GM18526 (cell line): ENCODE data around the gene ERC2.

Experiments used
- POLR2A ChIP-seq: IDR thresholded peaks from 3 replicates; pipeline ENCODE4 v1.6.1; 2011; ENCODE audit not compliant: insufficient read length; ENCODE audit errors: extremely low read depth

The ERC2 gene

DNA sequence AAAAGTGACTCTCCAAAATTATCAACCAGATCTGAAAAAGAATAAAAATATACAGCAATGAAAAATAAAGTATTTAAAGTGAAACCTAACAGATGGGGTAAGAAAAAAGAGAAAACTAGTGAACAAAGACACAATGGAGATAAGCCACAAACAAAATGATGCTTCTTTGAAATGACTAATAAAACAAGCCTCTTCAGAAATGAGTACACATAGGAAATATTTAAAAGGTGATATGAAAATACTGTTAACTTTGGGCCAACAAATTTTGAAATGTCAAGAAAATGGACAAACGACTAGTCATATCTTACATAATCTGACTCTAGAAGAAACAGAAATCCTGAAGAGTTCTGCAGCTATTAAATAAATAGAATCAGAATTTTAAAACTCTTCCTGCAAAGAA, 164.2 kb downstream of the ERC2 start:
- TF ChIP-seq POLR2A, result no peak

DNA sequence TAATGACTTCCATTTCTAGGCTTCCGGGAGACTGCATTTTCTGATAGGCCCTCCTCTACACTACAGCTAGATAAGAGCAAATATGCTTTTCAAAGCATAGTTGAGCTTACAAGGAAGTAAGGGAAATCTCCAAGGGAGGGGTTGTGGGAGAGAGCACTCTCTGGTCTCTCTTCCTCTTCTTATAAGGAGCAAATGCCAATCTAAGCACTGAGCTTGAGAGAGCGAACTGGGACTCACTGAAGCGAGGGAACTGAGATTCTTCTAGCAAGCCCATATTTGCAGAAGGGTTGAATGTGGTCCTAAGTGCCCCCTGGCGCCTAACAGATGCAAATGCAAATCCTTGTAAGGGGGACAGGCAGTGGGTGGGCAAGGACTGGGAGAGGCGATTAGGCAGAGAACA, 164.8 kb downstream of the ERC2 start:
- TF ChIP-seq POLR2A, result no peak

- TF ChIP-seq POLR2A, result no peak
Observed at GRCh38 chr3:56302417-56302816, 165.8 kb downstream of the ERC2 start.

- no peak for TF ChIP-seq POLR2A
Observed at GRCh38 chr3:56297281-56297840, 170.9 kb downstream of the ERC2 start.

DNA sequence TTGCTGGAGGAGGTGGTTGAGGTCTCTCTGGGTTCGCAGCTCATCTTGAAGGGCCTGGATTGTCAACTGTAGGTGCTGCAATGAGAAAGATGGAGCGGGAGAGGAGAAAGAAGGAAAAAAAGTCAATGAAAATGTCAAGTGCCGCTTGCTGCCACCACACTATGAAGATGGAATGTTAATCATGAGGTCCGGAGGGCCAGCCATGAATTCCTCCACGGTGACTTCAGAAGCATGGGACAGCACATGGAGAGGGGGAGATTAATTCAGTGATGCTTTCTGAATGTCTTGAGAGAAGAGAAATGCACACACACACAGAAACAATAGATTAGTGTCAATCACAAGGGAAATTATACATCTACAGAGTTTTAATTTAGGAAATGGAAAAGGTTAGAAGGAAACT, 171.9 kb downstream of the ERC2 start:
- no peak for TF ChIP-seq POLR2A

DNA sequence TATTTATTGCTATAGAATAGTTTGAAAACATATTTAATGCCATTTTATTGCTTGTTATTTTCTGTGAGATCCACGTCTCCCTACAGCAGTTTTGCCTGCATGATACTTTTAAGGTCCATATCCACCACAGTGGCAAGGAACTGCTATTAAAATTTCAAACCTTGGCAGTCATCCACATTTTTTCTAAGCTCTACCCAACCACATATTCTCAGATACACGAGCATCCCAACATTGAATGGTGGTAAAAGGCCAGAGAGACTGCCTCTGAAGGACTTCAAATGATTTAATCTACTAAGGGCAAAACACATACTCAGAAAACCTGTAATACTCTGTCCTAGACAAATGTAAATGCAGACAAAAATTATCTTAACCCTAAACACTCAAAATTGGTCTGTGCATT, 173.1 kb downstream of the ERC2 start:
- TF ChIP-seq POLR2A, result no peak

DNA sequence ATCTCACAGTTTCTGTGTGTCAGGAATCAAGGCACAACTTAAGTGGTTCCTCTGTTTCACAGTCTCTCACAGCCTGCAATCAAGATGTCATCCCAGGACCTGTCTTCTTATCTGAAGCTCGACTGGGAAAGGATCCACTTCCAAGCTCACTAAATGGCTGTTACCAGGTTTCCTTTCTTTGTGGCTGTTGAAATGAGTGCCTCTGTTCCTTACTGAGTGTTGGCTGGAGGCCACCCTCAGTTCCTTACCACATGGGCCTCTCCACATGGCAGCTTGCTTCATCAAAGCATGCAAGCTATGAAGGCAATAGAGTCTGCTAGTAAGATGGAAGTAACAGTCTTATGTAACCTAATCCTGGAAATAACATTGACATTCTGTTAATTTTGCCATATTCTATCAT, 174.0 kb downstream of the ERC2 start:
- TF ChIP-seq POLR2A, result no peak

- TF ChIP-seq POLR2A, result no peak
Observed at GRCh38 chr3:56291953-56292352, 176.3 kb downstream of the ERC2 start.

GRCh38 chr3:56291244-56291680, 177.0 kb downstream of the ERC2 start:
- TF ChIP-seq POLR2A, result no peak

DNA sequence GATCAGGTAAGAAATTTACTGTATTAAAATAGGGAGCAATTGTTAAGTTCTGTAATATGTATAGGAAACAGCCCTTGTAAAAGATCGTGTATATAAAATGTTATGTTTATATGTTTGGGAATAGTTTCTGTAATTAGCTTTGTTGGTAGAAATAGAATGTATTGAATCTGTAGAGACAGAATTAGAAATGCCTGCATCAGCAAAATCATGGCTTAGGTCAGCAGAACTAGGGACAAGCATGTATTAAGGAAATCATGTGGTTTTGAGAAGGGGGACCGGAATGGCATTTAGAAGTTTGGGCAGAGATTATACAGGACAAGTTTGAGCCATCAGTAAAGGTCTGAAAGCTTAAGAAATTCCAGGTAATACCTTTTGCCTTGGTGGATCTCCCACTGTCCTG, 177.9 kb downstream of the ERC2 start:
- no peak for TF ChIP-seq POLR2A

DNA sequence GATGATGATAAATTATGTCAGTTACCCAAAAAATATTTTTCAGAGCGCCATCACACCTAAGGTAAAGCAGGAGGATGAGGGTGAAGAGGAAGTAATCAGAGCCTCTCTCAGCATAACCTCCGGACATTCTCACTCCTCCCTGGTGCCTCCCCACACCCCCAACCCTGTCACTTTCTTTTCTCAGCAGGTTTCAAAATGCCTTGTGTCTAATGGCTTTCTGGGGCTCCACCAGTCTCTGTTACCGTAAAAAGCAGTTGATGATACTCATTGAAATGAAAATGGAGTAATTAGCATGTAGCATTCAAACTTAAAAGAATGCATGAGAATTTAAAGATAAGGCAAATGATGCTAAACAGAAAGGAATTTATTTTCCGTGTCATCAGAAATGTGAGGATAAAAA, 180.0 kb downstream of the ERC2 start:
- TF ChIP-seq POLR2A, result no peak

GRCh38 chr3:56282341-56282740, 185.9 kb downstream of the ERC2 start:
- TF ChIP-seq POLR2A, result no peak

- TF ChIP-seq POLR2A, result no peak
Observed at GRCh38 chr3:56277236-56277635, 191.0 kb downstream of the ERC2 start.

GRCh38 chr3:56275120-56275519, 193.1 kb downstream of the ERC2 start:
- no peak for TF ChIP-seq POLR2A

DNA sequence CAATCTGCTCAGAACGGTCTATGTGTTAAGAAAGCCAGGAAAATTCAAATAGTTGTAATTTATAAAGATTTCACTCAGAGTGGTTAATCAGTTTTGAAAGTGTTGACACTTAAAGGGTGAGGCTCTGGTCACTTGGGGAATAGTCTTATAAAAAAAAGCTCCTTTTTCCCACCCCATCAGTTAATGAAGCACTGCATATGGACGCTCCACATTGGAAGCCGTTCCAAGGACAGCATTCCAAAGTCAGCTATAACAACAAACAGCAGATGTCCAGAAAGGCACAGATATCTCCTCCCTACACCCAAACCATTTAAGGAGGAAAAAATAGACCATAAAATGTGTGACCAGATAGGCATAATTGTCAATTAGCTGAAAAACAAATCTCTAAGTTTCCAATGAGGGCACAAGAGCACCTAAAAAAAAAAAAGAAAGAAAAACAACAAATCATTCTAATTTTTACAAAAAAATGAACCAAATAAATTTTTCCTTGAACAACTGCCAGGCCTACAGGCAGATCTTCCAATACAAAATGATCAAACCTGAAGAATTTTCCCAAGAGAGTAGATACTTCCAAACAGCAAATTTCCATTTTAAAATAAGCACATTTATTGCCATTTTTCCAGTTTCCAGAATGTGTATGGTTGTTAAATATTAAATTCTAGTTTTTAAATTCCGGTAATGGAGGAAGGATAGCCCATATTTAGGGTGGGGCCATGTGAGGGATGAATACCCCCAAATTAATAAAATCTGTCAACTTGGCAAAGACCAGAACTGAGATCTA, 198.3 kb downstream of the ERC2 start:
- TF ChIP-seq POLR2A, result no peak

- no peak for TF ChIP-seq POLR2A
Observed at GRCh38 chr3:56268616-56269383, 199.5 kb downstream of the ERC2 start.
